SK-N-SH (cell line): Measurements from ENCODE around the gene MAP4K1. TPM values are rescaled to one million over a fixed set of nuclear protein-coding genes. Genes with fewer than 3 reads are reported as not detected.

Experiments used
- CTCF ChIA-PET: fragments of 300-600, 350-600 bp; formaldehyde crosslinking; extraction: SDS; loops from one replicate; lab custom pipeline; 2021; lab: Yijun Ruan, JAX
- POLR2A ChIA-PET: fragments of 350-600 bp; sonication (Branson Sonifier 250); formaldehyde crosslinking; extraction: SDS; loops from one replicate; lab custom pipeline; 2020; ENCODE audit warnings: antibody characterized with exemption, inconsistent platforms; lab: Yijun Ruan, JAX
- DNase-seq: peaks from one replicate; pipeline ENCODE4 v3.0.0; 2012
- H2AFZ ChIP-seq: fragments of 200-600 bp; sonication (generic); 2 replicates; pipeline ENCODE4 v1.8.1; 2016; ENCODE audit warnings: antibody characterized with exemption, mild to moderate bottlenecking, low read depth
- H3F3A ChIP-seq: fragments of 200-600 bp; sonication (generic); replicated peaks from 2 replicates; pipeline ENCODE3; 2016; ENCODE audit warnings: antibody characterized with exemption, mild to moderate bottlenecking; ENCODE audit not compliant: insufficient read depth
- H3K27ac ChIP-seq, 2 experiments: fragments of 200-500 bp in 1 of 2; fragments of 200-600 bp in 1 of 2; sonication (Bioruptor generic) in 1 of 2; sonication (generic), shearing (Covaris generic) in 1 of 2; 2 replicates each; pipeline versions ENCODE4 v1.5.1 to v1.6.1; 2014 to 2016; ENCODE audit warnings: low read depth in 2 of 2, inconsistent platforms in 1 of 2, low read length in 1 of 2, mild to moderate bottlenecking in 1 of 2, mixed read lengths in 1 of 2
- H3K27me3 ChIP-seq: fragments of 200-600 bp; sonication (generic), shearing (Covaris generic); 2 replicates; pipeline ENCODE4 v1.6.1; 2016; ENCODE audit warnings: mixed run types; ENCODE audit not compliant: insufficient read depth
- H3K36me3 ChIP-seq, 2 experiments: fragments of 200-500 bp in 1 of 2; fragments of 200-600 bp in 1 of 2; sonication (Bioruptor generic) in 1 of 2; sonication (generic) in 1 of 2; replicated peaks in 1 of 2; 2 replicates each; pipeline versions ENCODE3 to v1.5.1; 2014 to 2016; ENCODE audit warnings: low read length in 1 of 2, mild to moderate bottlenecking in 1 of 2; ENCODE audit not compliant: insufficient read depth in 2 of 2, control insufficient read depth in 1 of 2
- H3K4me1 ChIP-seq, 2 experiments: fragments of 200-500 bp in 1 of 2; fragments of 200-600 bp in 1 of 2; sonication (Bioruptor generic) in 1 of 2; sonication (generic), shearing (Covaris generic) in 1 of 2; 2 replicates each; pipeline versions ENCODE4 v1.5.1 to v1.6.1; 2014 to 2016; ENCODE audit warnings: low read depth in 1 of 2, low read length in 1 of 2, mixed run types in 1 of 2; ENCODE audit not compliant: insufficient read depth in 2 of 2, control insufficient read depth in 1 of 2
- H3K4me2 ChIP-seq: fragments of 200-600 bp; sonication (generic), shearing (Covaris generic); 2 replicates; pipeline ENCODE4 v1.6.1; 2017; ENCODE audit warnings: mixed run types
- H3K4me3 ChIP-seq, 2 experiments: fragments of 200-500 bp in 1 of 2; fragments of 200-600 bp in 1 of 2; sonication (Bioruptor generic) in 1 of 2; sonication (generic), shearing (Covaris generic) in 1 of 2; 2 replicates each; pipeline versions ENCODE4 v1.5.1 to v1.8.1; 2014 to 2016; ENCODE audit warnings: low read depth in 2 of 2, inconsistent platforms in 1 of 2, low read length in 1 of 2, mild to moderate bottlenecking in 1 of 2, mixed read lengths in 1 of 2, moderate library complexity in 1 of 2
- H3K79me2 ChIP-seq: fragments of 200-600 bp; sonication (generic); 2 replicates; pipeline ENCODE4 v1.8.1; 2017; ENCODE audit warnings: mild to moderate bottlenecking; ENCODE audit not compliant: insufficient read depth
- H3K9ac ChIP-seq: fragments of 200-600 bp; sonication (generic); 2 replicates; pipeline ENCODE4 v1.6.1; 2017; ENCODE audit warnings: mixed run types
- H3K9me2 ChIP-seq: fragments of 200-600 bp; sonication (generic); 2 replicates; pipeline ENCODE4 v1.6.1; 2017; ENCODE audit warnings: mixed run types
- H3K9me3 ChIP-seq: fragments of 200-600 bp; sonication (generic); 2 replicates; pipeline ENCODE4 v1.6.1; 2017; ENCODE audit warnings: mixed run types, mild to moderate bottlenecking, moderate library complexity
- H4K20me1 ChIP-seq: fragments of 200-600 bp; sonication (generic); 2 replicates; pipeline ENCODE4 v1.6.1; 2017; ENCODE audit warnings: mild to moderate bottlenecking, mixed run types; ENCODE audit not compliant: insufficient read depth
- CHD2 ChIP-seq: fragments of 150-350 bp; IDR thresholded peaks from 2 replicates; pipeline ENCODE4 v1.6.1; 2018; ENCODE audit warnings: low read length; ENCODE audit not compliant: partially characterized antibody
- ELF1 ChIP-seq: IDR thresholded peaks from 2 replicates; pipeline ENCODE4 v1.4.0; 2012
- EP300 ChIP-seq, 2 experiments: IDR thresholded peaks; 2 replicates each; pipeline versions ENCODE4 v1.4.0 to v1.6.1; 2012; ENCODE audit warnings: borderline replicate concordance in 1 of 2, low read depth in 1 of 2, low read length in 1 of 2
- IRF3 ChIP-seq: fragments of 150-350 bp; IDR thresholded peaks from 2 replicates; pipeline ENCODE4 v1.6.1; 2016; ENCODE audit warnings: mild to moderate bottlenecking, low read depth, low read length
- MEF2A ChIP-seq: IDR thresholded peaks from 2 replicates; pipeline ENCODE4 v1.4.0; 2012; ENCODE audit warnings: low read depth, borderline replicate concordance
- RCOR1 ChIP-seq: fragments of 150-350 bp; IDR thresholded peaks from 2 replicates; pipeline ENCODE4 v1.6.1; 2017; ENCODE audit warnings: antibody characterized with exemption, low read length
- REST ChIP-seq: IDR thresholded peaks from 2 replicates; pipeline ENCODE4 v1.6.1; 2012; ENCODE audit warnings: mild to moderate bottlenecking, low read depth, low read length, moderate library complexity
- SIN3A ChIP-seq: IDR thresholded peaks from 2 replicates; pipeline ENCODE4 v1.6.1; 2012; ENCODE audit warnings: low read depth, mild to moderate bottlenecking, low read length, moderate library complexity, borderline replicate concordance
- TAF1 ChIP-seq: IDR thresholded peaks from 2 replicates; pipeline ENCODE4 v1.6.1; 2012; ENCODE audit warnings: low read depth, mild to moderate bottlenecking, low read length, moderate library complexity, borderline replicate concordance
- TEAD4 ChIP-seq: IDR thresholded peaks from 2 replicates; pipeline ENCODE4 v1.4.0; 2012; ENCODE audit warnings: mild to moderate bottlenecking, borderline replicate concordance; ENCODE audit not compliant: insufficient read depth
- YY1 ChIP-seq: IDR thresholded peaks from 2 replicates; pipeline ENCODE4 v1.4.0; 2012; ENCODE audit warnings: low read depth, mild to moderate bottlenecking
- WGBS: methylation state at CpG from one replicate; pipeline ENCODE4 v1.1.6; 2017; ENCODE audit warnings: low lambda C conversion rate; 5-methylcytosine and 5-hydroxymethylcytosine counted together
- polyA plus RNA-seq, 3 experiments: library from polyadenylated mRNA; depleted of rRNA; stranded (reverse); fragments of >200 nt; gene quantifications; 2 replicates each; pipeline ENCODE4 v1.2.3, GENCODE V29; 2012

MAP4K1 gene
- polyA plus RNA-seq, 1 of the 3 experiments (the other 2 are of a cell fraction): 0.31 TPM

- POLR2A ChIA-PET: no interaction called here
- DNase-seq: no peak
These were observed 62.6 kb downstream of the MAP4K1 start for GRCh38 chr19:38555200-38555599.

More at GRCh38 chr19:38555200-38555599, 62.6 kb downstream of the MAP4K1 start:
- CTCF ChIA-PET: no interaction called here
- H3K4me3 ChIP-seq: no peak overlapping the region
- H4K20me1 ChIP-seq: no peaks in the 10 kb centered on the region
- H3K9me2 ChIP-seq: no peaks in the 10 kb centered on the region
- H3F3A ChIP-seq: no peaks in the 10 kb centered on the region
- no peak overlapping the region for H2AFZ ChIP-seq
- no peaks in the 10 kb centered on the region; a peak in 1 of 4 replicates for H3K4me1 ChIP-seq
- no peaks in the 10 kb centered on the region for H3K9me3 ChIP-seq
- H3K9ac ChIP-seq: no peak overlapping the region
- H3K79me2 ChIP-seq: no peaks in the 10 kb centered on the region
- H3K36me3 ChIP-seq: no peaks in the 10 kb centered on the region
- H3K27me3 ChIP-seq: no peaks in the 10 kb centered on the region; the same call in 1 of the 2 replicates
- H3K4me2 ChIP-seq: no peak overlapping the region
- TF ChIP-seq EP300 (IDR thresholded peaks at IDR 0.05; ENCODE audit: borderline replicate concordance in 1 of 2, low read depth in 1 of 2, low read length in 1 of 2): no peak
- TF ChIP-seq CHD2: no peak
- TF ChIP-seq YY1: no peak
- TF ChIP-seq RCOR1: no peak
- no peak for TF ChIP-seq REST
- no peak for TF ChIP-seq SIN3A
- no peak for TF ChIP-seq TEAD4
- TF ChIP-seq ELF1: no peak
- no peak for TF ChIP-seq TAF1
- no peak for TF ChIP-seq MEF2A
- no peak for TF ChIP-seq IRF3
- WGBS: 74% methylated on average over 8 of the region's 8 CpGs
- no peak overlapping the region for H3K27ac ChIP-seq
